WI38 (cell line): ENCODE results near the gene APOD.
"Not testable (repeated sequence)": the region's sequence is repeated elsewhere in the genome, so short reads cannot be mapped to it uniquely, and the experiment has no call there.

Experiments used
- H3K4me3 ChIP-seq: 2 replicates; pipeline ENCODE4 v1.5.1; 2011; ENCODE audit warnings: low read depth, mild to moderate bottlenecking, control low read depth, low read length
- TF ChIP-seq, protein P1 (sequence below): IDR thresholded peaks from 2 replicates; pipeline ENCODE4 v1.5.1; 2012; ENCODE audit warnings: low read depth, mild to moderate bottlenecking, control low read depth, low read length

APOD gene

GRCh38 chr3:195583831-195584542, at the start of gene APOD:
Gene APOD, minus strand, starts transcription at chr3:195583940. Its CDS starts 4,479 bp downstream, at chr3:195579461.
- TF ChIP-seq, protein P1, sequence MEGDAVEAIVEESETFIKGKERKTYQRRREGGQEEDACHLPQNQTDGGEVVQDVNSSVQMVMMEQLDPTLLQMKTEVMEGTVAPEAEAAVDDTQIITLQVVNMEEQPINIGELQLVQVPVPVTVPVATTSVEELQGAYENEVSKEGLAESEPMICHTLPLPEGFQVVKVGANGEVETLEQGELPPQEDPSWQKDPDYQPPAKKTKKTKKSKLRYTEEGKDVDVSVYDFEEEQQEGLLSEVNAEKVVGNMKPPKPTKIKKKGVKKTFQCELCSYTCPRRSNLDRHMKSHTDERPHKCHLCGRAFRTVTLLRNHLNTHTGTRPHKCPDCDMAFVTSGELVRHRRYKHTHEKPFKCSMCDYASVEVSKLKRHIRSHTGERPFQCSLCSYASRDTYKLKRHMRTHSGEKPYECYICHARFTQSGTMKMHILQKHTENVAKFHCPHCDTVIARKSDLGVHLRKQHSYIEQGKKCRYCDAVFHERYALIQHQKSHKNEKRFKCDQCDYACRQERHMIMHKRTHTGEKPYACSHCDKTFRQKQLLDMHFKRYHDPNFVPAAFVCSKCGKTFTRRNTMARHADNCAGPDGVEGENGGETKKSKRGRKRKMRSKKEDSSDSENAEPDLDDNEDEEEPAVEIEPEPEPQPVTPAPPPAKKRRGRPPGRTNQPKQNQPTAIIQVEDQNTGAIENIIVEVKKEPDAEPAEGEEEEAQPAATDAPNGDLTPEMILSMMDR = no peak
- H3K4me3 ChIP-seq = no peak within 1 kb of the TSS

DNA sequence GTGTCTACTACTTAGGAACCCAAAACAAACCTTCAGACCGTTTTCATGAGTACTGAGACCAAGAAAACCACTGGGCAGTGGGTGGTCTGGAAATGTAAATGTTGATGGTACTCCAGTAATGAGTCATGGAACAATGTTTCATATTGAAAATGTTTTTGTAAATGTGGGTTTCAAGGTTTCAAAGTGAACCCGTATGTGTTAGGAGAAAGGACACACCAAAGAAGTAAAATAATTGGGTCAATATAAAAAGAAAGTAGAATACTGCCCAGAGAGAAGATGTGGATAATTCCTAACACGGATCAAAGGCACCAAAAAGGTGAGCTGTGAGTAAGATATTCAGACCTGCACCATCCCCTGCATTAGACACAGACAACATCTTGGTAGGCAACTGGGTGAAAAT, 49.6 kb upstream of the APOD start:
- not testable (repeated sequence) for H3K4me3 ChIP-seq

GRCh38 chr3:195632501-195633185, 48.9 kb upstream of the APOD start:
- not testable (repeated sequence) for H3K4me3 ChIP-seq

GRCh38 chr3:195632046-195632445, 48.3 kb upstream of the APOD start:
- not testable (repeated sequence) for H3K4me3 ChIP-seq

GRCh38 chr3:195630938-195631495, 47.3 kb upstream of the APOD start:
- not testable (repeated sequence) for H3K4me3 ChIP-seq

GRCh38 chr3:195630086-195630917, 46.6 kb upstream of the APOD start:
- not testable (repeated sequence) for H3K4me3 ChIP-seq

DNA sequence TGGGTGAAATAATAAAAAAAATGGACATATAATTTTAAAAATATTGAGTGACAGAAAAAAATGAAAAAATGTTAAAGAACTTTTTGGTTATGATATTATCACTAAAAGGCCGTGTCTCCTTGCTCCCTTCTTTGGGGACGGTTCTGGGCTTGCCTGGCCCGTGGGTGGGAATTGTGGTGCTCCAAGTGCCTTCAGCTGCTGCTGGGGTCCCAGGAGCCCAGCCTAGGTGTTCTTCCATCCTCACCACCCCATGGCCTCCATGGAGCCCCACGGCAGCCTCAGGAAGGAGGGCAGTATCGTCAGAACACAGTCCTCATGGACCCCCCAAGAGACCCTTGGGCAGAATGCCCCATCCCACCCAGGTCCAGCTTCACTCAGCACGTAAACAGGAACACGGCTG, 45.9 kb upstream of the APOD start:
- not testable (repeated sequence) for H3K4me3 ChIP-seq

GRCh38 chr3:195628386-195628920, 44.7 kb upstream of the APOD start:
- H3K4me3 ChIP-seq = not testable (repeated sequence)

DNA sequence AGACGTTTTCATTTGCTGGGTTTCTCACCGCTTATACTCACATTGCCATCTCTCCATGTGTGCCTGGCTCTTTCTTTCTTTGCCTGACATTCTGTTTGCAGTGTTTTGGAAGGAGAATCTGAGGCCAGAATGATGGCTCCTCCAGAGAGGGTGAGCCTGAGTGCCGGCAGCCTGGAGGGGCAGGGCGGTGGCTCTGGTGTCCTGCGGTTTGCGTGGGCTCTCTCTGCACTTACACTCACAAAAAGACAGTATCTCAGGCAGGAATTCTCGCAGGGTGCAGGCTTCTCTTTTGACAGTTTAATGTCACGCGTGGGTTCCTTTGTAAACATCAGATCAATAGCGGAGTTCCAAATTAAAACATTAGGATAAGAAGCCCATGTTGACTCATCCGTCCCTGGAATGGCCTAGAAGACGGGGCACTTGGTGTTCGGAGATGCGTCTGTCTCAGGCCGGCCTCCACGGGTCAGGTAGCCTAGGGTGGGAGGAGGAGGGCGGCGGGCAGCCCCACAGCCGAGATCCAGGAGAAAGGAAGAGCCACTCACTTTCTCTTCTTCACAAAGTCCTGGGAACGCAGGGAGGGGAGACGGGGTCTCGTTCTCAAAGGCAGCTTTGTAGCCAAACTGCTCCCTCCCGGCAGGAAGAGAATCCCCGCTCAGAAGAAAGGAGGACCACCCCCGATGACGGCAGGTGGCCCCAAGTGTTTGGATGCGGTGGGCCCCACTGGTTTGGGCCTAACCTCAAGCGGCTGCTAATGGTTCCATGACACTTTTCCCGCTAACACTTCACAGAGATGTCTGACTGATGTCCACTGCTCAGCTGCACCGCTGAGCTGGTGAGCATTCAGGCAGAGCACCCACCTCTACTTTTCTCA, 44.0 kb upstream of the APOD start:
- H3K4me3 ChIP-seq = not testable (repeated sequence)

GRCh38 chr3:195624603-195625560, 41.1 kb upstream of the APOD start:
- not testable (repeated sequence) for H3K4me3 ChIP-seq

- not testable (repeated sequence) for H3K4me3 ChIP-seq
Measured at GRCh38 chr3:195624171-195624570, 40.4 kb upstream of the APOD start.

DNA sequence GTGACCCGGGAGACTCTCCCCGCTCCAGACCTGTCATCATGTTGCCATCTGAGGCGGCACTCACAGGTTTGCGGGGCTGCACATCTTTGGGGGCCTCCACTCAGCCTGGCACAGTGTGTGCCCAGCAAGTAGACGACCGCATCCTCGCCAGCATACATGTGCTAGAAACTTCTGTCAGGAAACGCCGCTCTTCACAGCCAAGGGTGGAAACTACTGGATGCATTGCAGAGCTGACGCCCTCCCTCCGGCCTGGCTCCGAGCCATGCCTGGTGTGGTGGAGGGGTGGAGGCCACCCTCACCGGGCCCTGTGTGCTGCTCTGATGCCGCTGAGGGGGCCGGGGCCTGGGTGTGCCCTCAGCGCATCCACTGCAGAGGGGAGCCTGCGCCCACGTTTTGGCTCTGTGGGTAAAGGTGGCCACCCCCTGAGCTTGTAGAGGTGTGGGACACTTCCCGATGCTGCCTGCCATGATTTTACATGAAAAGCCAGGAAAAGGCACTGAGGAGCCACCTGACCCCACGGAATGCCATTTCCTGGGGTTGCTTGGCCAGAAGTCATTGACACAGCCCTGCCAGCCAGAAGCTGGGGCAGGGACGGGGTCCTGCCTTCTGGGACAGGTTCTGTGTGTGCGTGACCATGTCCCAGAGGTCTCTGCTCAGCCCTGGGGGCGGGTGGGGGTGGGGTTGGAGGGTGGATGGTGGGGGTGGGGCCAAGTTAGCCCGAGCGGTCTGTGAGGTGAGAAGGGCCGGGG, 39.7 kb upstream of the APOD start:
- not testable (repeated sequence) for H3K4me3 ChIP-seq

DNA sequence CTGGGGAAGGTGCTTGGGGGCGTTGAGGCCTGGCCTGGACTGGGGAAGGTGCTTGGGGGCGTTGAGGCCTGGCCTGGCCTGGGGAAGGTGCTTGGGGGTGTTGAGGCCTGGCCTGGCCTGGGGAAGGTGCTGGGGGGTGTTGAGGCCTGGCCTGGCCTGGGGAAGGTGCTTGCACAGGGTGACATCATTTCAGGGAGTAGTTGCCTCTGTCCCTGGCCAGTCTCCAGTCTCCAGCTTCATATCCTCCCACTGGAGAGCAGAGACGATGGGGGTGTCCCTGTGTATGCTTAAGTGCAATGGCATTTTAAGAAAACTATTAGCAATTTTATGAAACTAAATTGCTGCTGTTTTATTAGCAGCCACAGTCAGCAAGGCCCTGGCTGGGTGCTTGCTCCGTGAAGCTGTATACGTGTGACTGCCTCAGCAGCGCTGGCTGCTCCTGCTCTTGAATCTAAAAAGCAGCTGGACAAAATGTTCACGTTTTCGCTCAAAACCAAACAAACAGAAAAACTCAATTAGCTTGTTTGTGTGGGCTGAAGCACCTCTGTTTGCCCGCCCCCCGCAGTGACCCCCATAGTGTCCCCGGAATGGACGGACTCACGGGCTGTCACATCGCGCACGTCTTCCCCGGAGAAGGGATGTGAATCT, 38.9 kb upstream of the APOD start:
- not testable (repeated sequence) for H3K4me3 ChIP-seq

DNA sequence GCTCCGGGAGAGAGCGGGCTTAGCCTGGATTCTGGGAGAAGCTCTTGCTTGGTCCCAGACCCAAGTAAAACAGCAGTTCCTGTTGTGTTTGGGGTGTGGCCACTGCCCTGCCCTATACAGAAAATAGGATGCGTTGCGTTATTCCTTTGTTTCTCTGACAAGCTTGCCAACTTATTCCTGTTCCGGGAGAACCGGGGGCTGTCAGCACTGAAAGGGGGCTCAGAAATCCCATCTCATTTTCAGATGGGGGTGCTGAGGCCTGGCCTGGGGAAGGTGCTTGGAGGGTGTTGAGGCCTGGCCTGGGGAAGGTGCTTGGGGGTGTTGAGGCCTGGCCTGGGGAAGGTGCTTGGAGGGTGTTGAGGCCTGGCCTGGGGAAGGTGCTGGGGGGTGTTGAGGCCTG, 38.3 kb upstream of the APOD start:
- H3K4me3 ChIP-seq = not testable (repeated sequence)

DNA sequence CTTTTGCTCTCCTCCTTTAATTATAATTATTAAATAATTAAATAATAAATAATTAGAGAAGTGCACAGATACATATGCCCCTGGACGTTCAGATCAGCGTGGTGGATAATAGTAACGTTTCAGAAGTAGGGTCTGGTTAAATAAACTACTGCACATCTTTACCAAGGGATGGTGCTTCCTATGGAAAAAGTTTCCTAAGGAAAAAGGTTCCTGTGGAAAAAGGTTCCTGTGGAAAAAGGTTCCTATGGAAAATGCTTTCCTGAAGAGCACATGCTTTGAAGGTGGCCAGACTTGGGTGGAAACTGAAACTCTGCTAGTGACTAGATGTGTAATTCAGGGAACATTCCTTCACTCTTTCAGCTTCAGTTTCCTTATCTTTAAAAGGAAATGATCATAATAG, 37.4 kb upstream of the APOD start:
- H3K4me3 ChIP-seq = not testable (repeated sequence)

DNA sequence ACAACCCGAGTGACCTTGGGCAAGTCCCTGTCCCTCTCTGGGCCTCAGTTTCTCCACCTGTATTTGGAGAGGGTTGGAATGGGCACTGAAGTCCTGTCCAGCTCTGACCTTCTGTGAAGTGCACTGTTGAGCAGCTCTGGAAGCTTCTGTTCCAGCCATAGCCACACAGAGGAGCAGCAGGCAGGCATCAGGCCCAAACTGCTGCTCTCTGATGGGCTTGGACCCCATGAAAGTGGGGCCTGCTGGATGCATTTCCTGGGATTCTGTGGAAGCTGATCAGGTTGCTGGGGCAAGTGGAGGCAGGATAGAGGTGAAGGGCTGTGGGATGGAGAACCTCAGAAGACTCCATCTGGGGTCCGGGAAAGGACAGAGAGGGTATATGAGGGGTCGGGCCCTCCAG, 36.7 kb upstream of the APOD start:
- not testable (repeated sequence) for H3K4me3 ChIP-seq
